Brain microvascular endothelial cell (primary cell): ENCODE data around the gene LUC7L.

ENCODE experiments used
- DNase-seq: peaks from one replicate; pipeline ENCODE4 v3.0.0-alpha.2; 2020
- H3K27ac ChIP-seq: fragments of 250-450 bp; sonication (Bioruptor Pico); 2 replicates; pipeline ENCODE4 v1.5.1; 2020; ENCODE audit warnings: mild to moderate bottlenecking, moderate library complexity
- H3K27me3 ChIP-seq: fragments of 250-450 bp; sonication (Bioruptor Pico); replicated peaks from 2 replicates; pipeline ENCODE4 v1.5.1; 2020; ENCODE audit warnings: mild to moderate bottlenecking
- H3K36me3 ChIP-seq: fragments of 250-450 bp; sonication (Bioruptor Pico); replicated peaks from 2 replicates; pipeline ENCODE4 v1.5.1; 2020; ENCODE audit warnings: mild to moderate bottlenecking
- H3K4me3 ChIP-seq: 2 replicates; pipeline ENCODE4 v1.5.1; 2011; ENCODE audit warnings: low read depth, mild to moderate bottlenecking, control low read depth, low read length, moderate library complexity
- in situ Hi-C: cut with HindIII; loops from 2 replicates; pipeline ENCODE4 v1.10.0; 2017; ENCODE audit warnings: low sequenced_read_pairs, low pct_ligation_motif_present
- TF ChIP-seq, protein P1 (sequence below): IDR thresholded peaks from 2 replicates; pipeline ENCODE4 v1.5.1; 2011; ENCODE audit warnings: low read depth, mild to moderate bottlenecking, moderate library complexity, low read length, control low read depth, inconsistent platforms; ENCODE audit errors: missing control alignments

Gene LUC7L

DNA sequence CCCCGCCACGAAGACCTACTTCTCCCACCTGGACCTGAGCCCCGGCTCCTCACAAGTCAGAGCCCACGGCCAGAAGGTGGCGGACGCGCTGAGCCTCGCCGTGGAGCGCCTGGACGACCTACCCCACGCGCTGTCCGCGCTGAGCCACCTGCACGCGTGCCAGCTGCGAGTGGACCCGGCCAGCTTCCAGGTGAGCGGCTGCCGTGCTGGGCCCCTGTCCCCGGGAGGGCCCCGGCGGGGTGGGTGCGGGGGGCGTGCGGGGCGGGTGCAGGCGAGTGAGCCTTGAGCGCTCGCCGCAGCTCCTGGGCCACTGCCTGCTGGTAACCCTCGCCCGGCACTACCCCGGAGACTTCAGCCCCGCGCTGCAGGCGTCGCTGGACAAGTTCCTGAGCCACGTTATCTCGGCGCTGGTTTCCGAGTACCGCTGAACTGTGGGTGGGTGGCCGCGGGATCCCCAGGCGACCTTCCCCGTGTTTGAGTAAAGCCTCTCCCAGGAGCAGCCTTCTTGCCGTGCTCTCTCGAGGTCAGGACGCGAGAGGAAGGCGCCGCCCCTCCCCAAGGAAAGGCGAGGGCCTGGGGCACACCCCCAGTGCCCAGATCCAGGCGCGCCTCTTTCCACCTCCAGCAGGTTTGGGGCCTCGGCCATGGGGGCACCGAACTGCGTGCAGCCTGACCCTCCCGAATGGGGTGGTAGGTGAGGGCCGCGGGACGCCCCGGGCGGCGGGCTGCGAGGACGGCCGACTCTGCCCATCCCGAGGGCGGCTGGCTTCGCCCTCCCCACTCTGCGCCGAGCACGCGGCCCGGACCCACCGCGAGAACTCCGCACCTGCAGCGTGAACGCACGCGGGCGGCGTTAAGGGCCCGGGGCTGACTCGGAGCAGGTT is 48.3 kb downstream of the LUC7L start:
- TF ChIP-seq, protein P1, sequence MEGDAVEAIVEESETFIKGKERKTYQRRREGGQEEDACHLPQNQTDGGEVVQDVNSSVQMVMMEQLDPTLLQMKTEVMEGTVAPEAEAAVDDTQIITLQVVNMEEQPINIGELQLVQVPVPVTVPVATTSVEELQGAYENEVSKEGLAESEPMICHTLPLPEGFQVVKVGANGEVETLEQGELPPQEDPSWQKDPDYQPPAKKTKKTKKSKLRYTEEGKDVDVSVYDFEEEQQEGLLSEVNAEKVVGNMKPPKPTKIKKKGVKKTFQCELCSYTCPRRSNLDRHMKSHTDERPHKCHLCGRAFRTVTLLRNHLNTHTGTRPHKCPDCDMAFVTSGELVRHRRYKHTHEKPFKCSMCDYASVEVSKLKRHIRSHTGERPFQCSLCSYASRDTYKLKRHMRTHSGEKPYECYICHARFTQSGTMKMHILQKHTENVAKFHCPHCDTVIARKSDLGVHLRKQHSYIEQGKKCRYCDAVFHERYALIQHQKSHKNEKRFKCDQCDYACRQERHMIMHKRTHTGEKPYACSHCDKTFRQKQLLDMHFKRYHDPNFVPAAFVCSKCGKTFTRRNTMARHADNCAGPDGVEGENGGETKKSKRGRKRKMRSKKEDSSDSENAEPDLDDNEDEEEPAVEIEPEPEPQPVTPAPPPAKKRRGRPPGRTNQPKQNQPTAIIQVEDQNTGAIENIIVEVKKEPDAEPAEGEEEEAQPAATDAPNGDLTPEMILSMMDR = peak; percentile 12
- Histone ChIP-seq H3K27me3 (peaks cover 26% of the 10 kb centered on the region), H3K27ac (no peak overlapping the region), H3K4me3 (peak overlapping the region; percentile 26), H3K36me3 (peaks cover 8% of the 10 kb centered on the region)
- peak; percentile 55 for DNase-seq
- in situ Hi-C loops = no loop called here

DNA sequence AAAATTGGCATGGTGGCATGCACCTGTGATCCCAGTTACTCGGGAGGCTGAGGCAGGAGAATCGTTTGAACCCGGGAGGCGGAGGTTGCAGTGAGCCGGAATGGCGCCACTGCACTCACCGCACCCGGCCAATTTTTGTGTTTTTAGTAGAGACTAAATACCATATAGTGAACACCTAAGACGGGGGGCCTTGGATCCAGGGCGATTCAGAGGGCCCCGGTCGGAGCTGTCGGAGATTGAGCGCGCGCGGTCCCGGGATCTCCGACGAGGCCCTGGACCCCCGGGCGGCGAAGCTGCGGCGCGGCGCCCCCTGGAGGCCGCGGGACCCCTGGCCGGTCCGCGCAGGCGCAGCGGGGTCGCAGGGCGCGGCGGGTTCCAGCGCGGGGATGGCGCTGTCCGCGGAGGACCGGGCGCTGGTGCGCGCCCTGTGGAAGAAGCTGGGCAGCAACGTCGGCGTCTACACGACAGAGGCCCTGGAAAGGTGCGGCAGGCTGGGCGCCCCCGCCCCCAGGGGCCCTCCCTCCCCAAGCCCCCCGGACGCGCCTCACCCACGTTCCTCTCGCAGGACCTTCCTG is 49.1 kb downstream of the LUC7L start, which contains the start of gene HBQ1:
TSS of gene HBQ1 (plus strand) at position 359 of the 575 bp plus-strand sequence. CDS start at position 387, 28 bp downstream.
- no peak within 1 kb of the TSS for H3K27ac ChIP-seq
- H3K27me3 ChIP-seq = peaks cover 32% of the 10 kb centered on the region
- in situ Hi-C loops = no loop called here
- DNase-seq = no peak
- H3K36me3 ChIP-seq = peaks cover 2% of the 10 kb centered on the region
- TF ChIP-seq, protein P1 = peak; percentile 15
- peak within 1 kb of the TSS; percentile 26 for H3K4me3 ChIP-seq

DNA sequence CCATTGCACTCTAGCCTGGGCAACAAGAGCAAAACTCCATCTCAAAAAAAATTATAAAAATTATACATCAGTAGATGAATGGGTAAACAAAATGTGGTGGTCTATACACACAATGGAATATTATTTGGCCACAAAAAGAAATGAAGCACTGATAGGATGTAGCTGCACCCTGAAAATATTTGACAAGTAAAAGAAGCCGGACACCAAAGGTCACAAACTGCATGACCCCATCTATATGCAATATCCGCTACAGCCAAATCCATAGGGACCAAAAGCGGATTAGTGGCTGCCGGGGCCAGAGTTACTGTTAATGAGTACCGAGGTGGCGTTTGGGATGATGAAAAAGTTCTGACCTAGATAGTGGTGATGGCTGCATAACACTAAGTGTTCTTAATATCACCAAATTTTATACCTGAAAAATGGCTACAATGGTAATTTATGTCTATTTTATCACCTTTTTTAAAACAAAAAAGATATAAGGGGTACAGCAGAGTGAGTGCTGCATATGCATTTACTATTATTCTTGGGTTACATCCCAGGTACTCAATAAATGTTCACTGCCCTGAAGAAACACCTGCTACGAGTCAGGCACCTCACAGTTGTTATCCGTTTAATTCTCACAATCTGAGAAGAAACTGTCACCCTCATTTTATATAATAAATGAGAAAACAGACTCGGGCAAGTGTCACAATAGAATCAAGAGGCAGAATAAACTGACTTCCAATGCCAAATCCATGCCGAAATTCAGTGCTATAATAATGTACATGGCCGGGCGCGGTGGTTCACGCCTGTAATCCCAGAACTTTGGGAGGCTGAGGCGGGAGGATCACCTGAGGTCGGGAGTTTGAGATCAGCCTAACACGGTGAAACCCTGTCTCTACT is 49.8 kb downstream of the LUC7L start:
- no peak overlapping the region for H3K4me3 ChIP-seq
- H3K27ac ChIP-seq = no peak overlapping the region
- in situ Hi-C loops = no loop called here
- no peaks in the 10 kb centered on the region for H3K36me3 ChIP-seq
- H3K27me3 ChIP-seq = peaks cover 34% of the 10 kb centered on the region
- TF ChIP-seq, protein P1 = no peak
- DNase-seq = no peak

DNA sequence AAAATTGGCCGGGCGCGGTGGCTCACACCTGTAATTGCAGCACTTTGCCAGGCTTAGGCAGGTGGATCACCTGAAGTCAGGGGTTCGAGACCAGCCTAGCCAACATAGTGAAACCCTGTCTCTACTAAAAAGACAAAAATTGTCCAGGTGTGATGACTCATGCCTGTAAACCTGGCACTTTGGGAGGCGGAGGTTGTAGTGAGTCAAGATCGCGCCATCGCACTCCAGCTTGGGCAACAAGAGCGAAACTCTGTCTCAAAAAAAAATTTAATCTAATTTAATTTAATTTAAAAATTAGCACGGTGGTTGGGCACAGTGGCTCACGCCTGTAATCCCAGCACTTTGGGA is 50.6 kb downstream of the LUC7L start:
- Histone ChIP-seq H3K4me3 (no peak overlapping the region), H3K36me3 (no peaks in the 10 kb centered on the region), H3K27ac (no peak overlapping the region), H3K27me3 (peaks cover 34% of the 10 kb centered on the region)
- DNase-seq = no peak
- in situ Hi-C loops = no loop called here
- TF ChIP-seq, protein P1 = no peak

DNA sequence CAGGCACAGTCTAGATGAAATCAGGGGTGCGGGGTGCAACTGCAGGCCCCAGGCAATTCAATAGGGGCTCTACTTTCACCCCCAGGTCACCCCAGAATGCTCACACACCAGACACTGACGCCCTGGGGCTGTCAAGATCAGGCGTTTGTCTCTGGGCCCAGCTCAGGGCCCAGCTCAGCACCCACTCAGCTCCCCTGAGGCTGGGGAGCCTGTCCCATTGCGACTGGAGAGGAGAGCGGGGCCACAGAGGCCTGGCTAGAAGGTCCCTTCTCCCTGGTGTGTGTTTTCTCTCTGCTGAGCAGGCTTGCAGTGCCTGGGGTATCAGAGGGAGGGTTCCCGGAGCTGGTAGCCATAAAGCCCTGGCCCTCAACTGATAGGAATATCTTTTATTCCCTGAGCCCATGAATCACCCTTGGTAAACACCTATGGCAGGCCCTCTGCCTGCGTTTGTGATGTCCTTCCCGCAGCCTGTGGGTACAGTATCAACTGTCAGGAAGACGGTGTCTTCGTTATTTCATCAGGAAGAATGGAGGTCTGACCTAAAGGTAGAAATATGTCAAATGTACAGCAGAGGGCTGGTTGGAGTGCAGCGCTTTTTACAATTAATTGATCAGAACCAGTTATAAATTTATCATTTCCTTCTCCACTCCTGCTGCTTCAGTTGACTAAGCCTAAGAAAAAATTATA is 51.1 kb downstream of the LUC7L start:
- Histone ChIP-seq H3K27ac (no peak overlapping the region), H3K36me3 (no peaks in the 10 kb centered on the region), H3K27me3 (peaks cover 38% of the 10 kb centered on the region), H3K4me3 (no peak overlapping the region)
- DNase-seq = no peak
- in situ Hi-C loops = no loop called here
- TF ChIP-seq, protein P1 = no peak
